Inflammatory macrophage treated with lipopolysaccharide for 1 hour (primary cell): ENCODE measurements around the gene LRWD1.

Experiments
- DNase-seq, 2 donors: peaks; one replicate each; pipeline ENCODE4 v3.0.0-alpha.2; 2020 to 2022

LRWD1 gene

GRCh38 chr7:102464577-102465280, at the start of gene LRWD1, which contains the start of gene ALKBH4:
Gene LRWD1 (plus strand): TSS chr7:102464984. CDS start chr7:102465081, 97 bp downstream.
Gene ALKBH4 (minus strand): TSS chr7:102464863. CDS start chr7:102464836, 27 bp downstream.
- DNase-seq = peak; percentile 94 to 98

GRCh38 chr7:102415685-102416225, 49.0 kb upstream of the LRWD1 start:
- no peak for DNase-seq

- DNase-seq = no peak
Measured at GRCh38 chr7:102416406-102416805, 48.4 kb upstream of the LRWD1 start.

GRCh38 chr7:102417105-102417504, 47.7 kb upstream of the LRWD1 start:
- DNase-seq = no peak

- DNase-seq = no peak
Measured at GRCh38 chr7:102418592-102418991, 46.2 kb upstream of the LRWD1 start.

- DNase-seq = no peak
Measured at GRCh38 chr7:102421706-102422240, 43.0 kb upstream of the LRWD1 start.

GRCh38 chr7:102424129-102424551, 40.6 kb upstream of the LRWD1 start:
- no peak for DNase-seq

GRCh38 chr7:102424787-102425218, 40.0 kb upstream of the LRWD1 start:
- peak; percentile 83 to 95 for DNase-seq

GRCh38 chr7:102425639-102426267, 39.0 kb upstream of the LRWD1 start:
- peak; percentile 96 to 100 for DNase-seq

- peak; percentile 90 to 96 for DNase-seq
Measured at GRCh38 chr7:102426268-102427018, 38.3 kb upstream of the LRWD1 start.

GRCh38 chr7:102427019-102427405, 37.8 kb upstream of the LRWD1 start:
- DNase-seq = peak; percentile 52 to 57

GRCh38 chr7:102429141-102429899, 35.5 kb upstream of the LRWD1 start:
- DNase-seq = peak; percentile 23 to 69

- peak; percentile 64 to 69 for DNase-seq
Measured at GRCh38 chr7:102431617-102432298, 33.0 kb upstream of the LRWD1 start.

GRCh38 chr7:102432442-102433218, 32.2 kb upstream of the LRWD1 start:
- no peak for DNase-seq

- DNase-seq = peak; percentile 55 to 72
Measured at GRCh38 chr7:102433219-102434038, 31.4 kb upstream of the LRWD1 start, which contains the start of gene ORAI2. Gene ORAI2 (plus strand): TSS chr7:102433575. CDS start chr7:102438957, 5,382 bp downstream.

- DNase-seq = no peak
Measured at GRCh38 chr7:102434039-102434486, 30.7 kb upstream of the LRWD1 start.

- DNase-seq = no peak
Measured at GRCh38 chr7:102436118-102436517, 28.7 kb upstream of the LRWD1 start.

GRCh38 chr7:102439963-102440795, 24.6 kb upstream of the LRWD1 start:
- no peak for DNase-seq
